Measurements from ENCODE around the gene TMEM203. TPM values are rescaled to one million over a fixed set of nuclear protein-coding genes. Genes with fewer than 3 reads are reported as not detected.

TMEM203 gene
- total RNA-seq, 1 donor from 2014 or later = 47.6 TPM

GRCh38 chr9:137251490-137252268, 46.2 kb upstream of the TMEM203 start:
- peaks cover 57% of the 10 kb centered on the region for H3K4me1 ChIP-seq
- TF ChIP-seq CTCF (IDR thresholded peaks at IDR 0.05; ENCODE audit: borderline replicate concordance) = no peak
- intact Hi-C loops (cut with micrococcal nuclease) = no loop called here
- H3K9me3 ChIP-seq (replicated peaks) = no peaks in the 10 kb centered on the region
- DNase-seq = no peak
- no peak overlapping the region for H3K4me3 ChIP-seq
- peaks cover 7% of the 10 kb centered on the region for H3K36me3 ChIP-seq
- H3K27ac ChIP-seq (replicated peaks) = no peak overlapping the region
- no peaks in the 10 kb centered on the region for H3K27me3 ChIP-seq (ENCODE audit: low read depth)

GRCh38 chr9:137251194-137251461, 45.7 kb upstream of the TMEM203 start, which contains the start of gene STPG3:
Gene STPG3 (plus strand): TSS chr9:137251286. CDS start chr9:137251287, 1 bp downstream.
- no peak for DNase-seq
- H3K4me3 ChIP-seq = no peak within 1 kb of the TSS
- H3K36me3 ChIP-seq = peaks cover 2% of the 10 kb centered on the region
- peaks cover 52% of the 10 kb centered on the region for H3K4me1 ChIP-seq
- intact Hi-C loops (cut with micrococcal nuclease) = no loop called here
- peak within 1 kb of the TSS; percentile 85 for H3K27ac ChIP-seq (replicated peaks)
- TF ChIP-seq CTCF (IDR thresholded peaks at IDR 0.05; ENCODE audit: borderline replicate concordance) = no peak
- H3K27me3 ChIP-seq (ENCODE audit: low read depth) = no peaks in the 10 kb centered on the region
- H3K9me3 ChIP-seq (replicated peaks) = no peaks in the 10 kb centered on the region

- DNase-seq = peak; percentile 58
- no peaks in the 10 kb centered on the region for H3K9me3 ChIP-seq (replicated peaks)
- TF ChIP-seq CTCF (IDR thresholded peaks at IDR 0.05; ENCODE audit: borderline replicate concordance) = no peak
- no peaks in the 10 kb centered on the region for H3K27me3 ChIP-seq (ENCODE audit: low read depth)
- intact Hi-C loops (cut with micrococcal nuclease) = no loop called here
- peaks cover 46% of the 10 kb centered on the region for H3K4me1 ChIP-seq
- no peak overlapping the region for H3K4me3 ChIP-seq
- peak overlapping the region; percentile 85 for H3K27ac ChIP-seq (replicated peaks)
- no peaks in the 10 kb centered on the region for H3K36me3 ChIP-seq
Observed at GRCh38 chr9:137250329-137251193, 45.1 kb upstream of the TMEM203 start.

GRCh38 chr9:137247916-137248175, 42.4 kb upstream of the TMEM203 start:
- no peaks in the 10 kb centered on the region for H3K27me3 ChIP-seq (ENCODE audit: low read depth)
- DNase-seq = no peak
- H3K4me3 ChIP-seq = no peak overlapping the region
- intact Hi-C loops (cut with micrococcal nuclease) = no loop called here
- peaks cover 47% of the 10 kb centered on the region for H3K4me1 ChIP-seq
- peaks cover 9% of the 10 kb centered on the region for H3K36me3 ChIP-seq
- no peak overlapping the region for H3K27ac ChIP-seq (replicated peaks)
- TF ChIP-seq CTCF (IDR thresholded peaks at IDR 0.05; ENCODE audit: borderline replicate concordance) = no peak
- H3K9me3 ChIP-seq (replicated peaks) = no peaks in the 10 kb centered on the region

GRCh38 chr9:137247135-137247915, 41.9 kb upstream of the TMEM203 start:
- Histone ChIP-seq H3K9me3 (replicated peaks) (no peaks in the 10 kb centered on the region), H3K27me3 (ENCODE audit: low read depth) (no peaks in the 10 kb centered on the region), H3K27ac (replicated peaks) (peak overlapping the region; percentile 3), H3K4me1 (peaks cover 53% of the 10 kb centered on the region), H3K36me3 (peaks cover 15% of the 10 kb centered on the region), H3K4me3 (no peak overlapping the region)
- intact Hi-C loops (cut with micrococcal nuclease) = no loop called here
- no peak for DNase-seq
- TF ChIP-seq CTCF (IDR thresholded peaks at IDR 0.05; ENCODE audit: borderline replicate concordance) = no peak

All from left ventricle myocardium inferior (tissue), 1 donor.